Fibroblast of skin of back (primary cell): ENCODE measurements around the gene HOXB8.

Source experiments
- DNase-seq: peaks from one replicate; pipeline ENCODE4 v3.0.0-alpha.2; 2013

The HOXB8 gene

GRCh38 chr17:48567646-48568354 is 47.3 kb downstream of the HOXB8 start:
- DNase-seq, result no peak

GRCh38 chr17:48567209-48567608 is 47.9 kb downstream of the HOXB8 start:
- DNase-seq, result no peak

GRCh38 chr17:48566717-48567116 is 48.4 kb downstream of the HOXB8 start:
- DNase-seq, result no peak

- no peak for DNase-seq
Observed at GRCh38 chr17:48565925-48566710, 49.0 kb downstream of the HOXB8 start.

GRCh38 chr17:48565022-48565554 is 50.0 kb downstream of the HOXB8 start:
- DNase-seq, result no peak

- DNase-seq, result peak; percentile 51
Observed at GRCh38 chr17:48564188-48565021, 50.7 kb downstream of the HOXB8 start.

- no peak for DNase-seq
Observed at GRCh38 chr17:48563867-48564187, 51.3 kb downstream of the HOXB8 start.

GRCh38 chr17:48563385-48563838 is 51.7 kb downstream of the HOXB8 start:
- DNase-seq, result no peak

GRCh38 chr17:48562934-48563333 is 52.2 kb downstream of the HOXB8 start:
- DNase-seq, result no peak
